HG03571 (cell line): ENCODE measurements around the gene KRT25.
"Not testable (repeated sequence)": the region's sequence is repeated elsewhere in the genome, so short reads cannot be mapped to it uniquely, and the experiment has no call there.

Experiments used
- ATAC-seq: cut with Tn5 transposase; IDR thresholded peaks from one replicate; pipeline ENCODE4 v1.9.1; 2021; ENCODE audit not compliant: unreplicated experiment

The KRT25 gene

GRCh38 chr17:40753804-40754203, 1.3 kb downstream of the KRT25 start:
- no peak for ATAC-seq

- no peak for ATAC-seq
Measured at GRCh38 chr17:40751065-40751464, 4.1 kb downstream of the KRT25 start.

GRCh38 chr17:40750391-40750790, 4.7 kb downstream of the KRT25 start:
- no peak for ATAC-seq

GRCh38 chr17:40748666-40749065, 6.5 kb downstream of the KRT25 start:
- not testable (repeated sequence) for ATAC-seq

- ATAC-seq, result no peak
Measured at GRCh38 chr17:40738553-40738952, 16.6 kb downstream of the KRT25 start.

GRCh38 chr17:40735016-40735415, 20.1 kb downstream of the KRT25 start:
- ATAC-seq, result no peak

- ATAC-seq, result no peak
Measured at GRCh38 chr17:40734018-40734417, 21.1 kb downstream of the KRT25 start.

- no peak for ATAC-seq
Measured at GRCh38 chr17:40730970-40731369, 24.2 kb downstream of the KRT25 start.

GRCh38 chr17:40727447-40728231, 27.5 kb downstream of the KRT25 start:
- ATAC-seq, result no peak

- ATAC-seq, result no peak
Measured at GRCh38 chr17:40726919-40727318, 28.2 kb downstream of the KRT25 start.

- ATAC-seq, result no peak
Measured at GRCh38 chr17:40724656-40725055, 30.5 kb downstream of the KRT25 start.

GRCh38 chr17:40722241-40722640, 32.9 kb downstream of the KRT25 start:
- ATAC-seq, result no peak

GRCh38 chr17:40720899-40721298, 34.2 kb downstream of the KRT25 start:
- no peak for ATAC-seq

GRCh38 chr17:40718930-40719329, 36.2 kb downstream of the KRT25 start:
- no peak for ATAC-seq

GRCh38 chr17:40717776-40718175, 37.4 kb downstream of the KRT25 start:
- ATAC-seq, result no peak

- ATAC-seq, result no peak
Measured at GRCh38 chr17:40714473-40714872, 40.7 kb downstream of the KRT25 start.

- ATAC-seq, result no peak
Measured at GRCh38 chr17:40707745-40708144, 47.4 kb downstream of the KRT25 start.

- no peak for ATAC-seq
Measured at GRCh38 chr17:40705584-40705983, 49.5 kb downstream of the KRT25 start.

- ATAC-seq, result no peak
Measured at GRCh38 chr17:40703652-40704051, 51.5 kb downstream of the KRT25 start, which contains the start of gene KRT24. Gene KRT24 (minus strand): TSS chr17:40703752. CDS start chr17:40703693, 59 bp downstream.

- ATAC-seq, result no peak
Measured at GRCh38 chr17:40702271-40702670, 52.9 kb downstream of the KRT25 start.

GRCh38 chr17:40699853-40700252, 55.3 kb downstream of the KRT25 start:
- no peak for ATAC-seq

GRCh38 chr17:40699371-40699770, 55.8 kb downstream of the KRT25 start:
- ATAC-seq, result no peak
